ENCODE data around the gene PALB2. TPM values are rescaled to one million over a fixed set of nuclear protein-coding genes. Genes with fewer than 3 reads are reported as not detected.
A peak's percentile ranks its signal among the peaks of the same experiment; 100 is the strongest.

The PALB2 gene
- total and polyA plus RNA-seq, 2 of the 13 experiments (the other 11 are each of a cell fraction or from before 2014, with no cell fraction given): 12.1 to 40.9 TPM

DNA sequence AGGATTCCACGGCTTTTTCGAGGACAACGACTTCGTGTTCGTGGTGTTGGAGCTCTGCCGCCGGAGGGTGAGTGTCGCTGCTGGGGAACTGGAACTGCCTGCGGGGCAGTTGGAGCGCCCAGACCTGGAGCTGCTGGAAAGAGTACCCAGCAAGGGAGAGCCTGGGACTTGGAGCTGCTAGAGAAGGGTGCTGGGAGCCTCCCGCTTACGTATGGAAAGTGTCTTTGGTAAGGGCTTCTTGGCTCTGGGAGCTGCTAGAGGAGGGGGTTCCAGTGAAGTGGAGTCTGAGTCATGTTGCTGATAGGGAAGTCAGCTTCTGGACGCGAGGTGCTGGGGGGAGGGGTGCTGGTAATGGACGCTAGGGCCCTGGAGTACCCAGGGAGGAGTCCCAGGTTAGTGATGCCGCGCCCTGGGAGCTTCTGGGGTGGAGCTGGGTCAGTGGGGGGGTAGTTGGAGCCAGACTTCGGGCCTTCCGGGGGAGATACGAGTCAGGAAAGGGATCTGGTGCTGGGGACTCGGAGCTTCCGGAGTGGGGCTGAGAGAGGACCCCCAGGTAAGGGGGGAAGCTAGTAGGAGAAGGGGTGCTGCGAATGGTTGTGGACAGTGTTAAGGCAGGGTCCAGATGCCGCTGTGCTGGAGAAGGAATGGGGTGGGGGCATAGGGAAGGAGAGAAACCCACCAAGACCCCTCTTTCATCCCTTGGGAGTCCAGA is 38.3 kb upstream of the PALB2 start (continued):
- peak; percentile 50; the same call in 1 of the 2 replicates for TF ChIP-seq ZFY (CRISPR knock-in tag; IDR thresholded peaks at IDR 0.05)
- TF ChIP-seq JDP2 (CRISPR knock-in tag; IDR thresholded peaks at IDR 0.05; ENCODE audit: borderline replicate concordance): no peak
- TF ChIP-seq, protein P1, sequence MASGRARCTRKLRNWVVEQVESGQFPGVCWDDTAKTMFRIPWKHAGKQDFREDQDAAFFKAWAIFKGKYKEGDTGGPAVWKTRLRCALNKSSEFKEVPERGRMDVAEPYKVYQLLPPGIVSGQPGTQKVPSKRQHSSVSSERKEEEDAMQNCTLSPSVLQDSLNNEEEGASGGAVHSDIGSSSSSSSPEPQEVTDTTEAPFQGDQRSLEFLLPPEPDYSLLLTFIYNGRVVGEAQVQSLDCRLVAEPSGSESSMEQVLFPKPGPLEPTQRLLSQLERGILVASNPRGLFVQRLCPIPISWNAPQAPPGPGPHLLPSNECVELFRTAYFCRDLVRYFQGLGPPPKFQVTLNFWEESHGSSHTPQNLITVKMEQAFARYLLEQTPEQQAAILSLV (CRISPR knock-in tag; IDR thresholded peaks at IDR 0.05; ENCODE audit: borderline replicate concordance): peak; percentile 18; the same call in 1 of the 2 replicates
- no peak for TF ChIP-seq ZNF543 (CRISPR knock-in tag; IDR thresholded peaks at IDR 0.05)
- TF ChIP-seq ZNF547 (CRISPR knock-in tag; IDR thresholded peaks at IDR 0.05): no peak; the same call in 1 of the 2 replicates
- TF ChIP-seq AGO1 (IDR thresholded peaks at IDR 0.05; ENCODE audit: low read depth, low read length, poor library complexity, severe bottlenecking): no peak
- TF ChIP-seq, protein P2, sequence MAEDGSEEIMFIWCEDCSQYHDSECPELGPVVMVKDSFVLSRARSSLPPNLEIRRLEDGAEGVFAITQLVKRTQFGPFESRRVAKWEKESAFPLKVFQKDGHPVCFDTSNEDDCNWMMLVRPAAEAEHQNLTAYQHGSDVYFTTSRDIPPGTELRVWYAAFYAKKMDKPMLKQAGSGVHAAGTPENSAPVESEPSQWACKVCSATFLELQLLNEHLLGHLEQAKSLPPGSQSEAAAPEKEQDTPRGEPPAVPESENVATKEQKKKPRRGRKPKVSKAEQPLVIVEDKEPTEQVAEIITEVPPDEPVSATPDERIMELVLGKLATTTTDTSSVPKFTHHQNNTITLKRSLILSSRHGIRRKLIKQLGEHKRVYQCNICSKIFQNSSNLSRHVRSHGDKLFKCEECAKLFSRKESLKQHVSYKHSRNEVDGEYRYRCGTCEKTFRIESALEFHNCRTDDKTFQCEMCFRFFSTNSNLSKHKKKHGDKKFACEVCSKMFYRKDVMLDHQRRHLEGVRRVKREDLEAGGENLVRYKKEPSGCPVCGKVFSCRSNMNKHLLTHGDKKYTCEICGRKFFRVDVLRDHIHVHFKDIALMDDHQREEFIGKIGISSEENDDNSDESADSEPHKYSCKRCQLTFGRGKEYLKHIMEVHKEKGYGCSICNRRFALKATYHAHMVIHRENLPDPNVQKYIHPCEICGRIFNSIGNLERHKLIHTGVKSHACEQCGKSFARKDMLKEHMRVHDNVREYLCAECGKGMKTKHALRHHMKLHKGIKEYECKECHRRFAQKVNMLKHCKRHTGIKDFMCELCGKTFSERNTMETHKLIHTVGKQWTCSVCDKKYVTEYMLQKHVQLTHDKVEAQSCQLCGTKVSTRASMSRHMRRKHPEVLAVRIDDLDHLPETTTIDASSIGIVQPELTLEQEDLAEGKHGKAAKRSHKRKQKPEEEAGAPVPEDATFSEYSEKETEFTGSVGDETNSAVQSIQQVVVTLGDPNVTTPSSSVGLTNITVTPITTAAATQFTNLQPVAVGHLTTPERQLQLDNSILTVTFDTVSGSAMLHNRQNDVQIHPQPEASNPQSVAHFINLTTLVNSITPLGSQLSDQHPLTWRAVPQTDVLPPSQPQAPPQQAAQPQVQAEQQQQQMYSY (CRISPR knock-in tag; IDR thresholded peaks at IDR 0.05): peak; percentile 80
- TF ChIP-seq NFKB2 (CRISPR knock-in tag; IDR thresholded peaks at IDR 0.05; ENCODE audit: borderline replicate concordance): 0 out of 2 replicates have a peak, but pooled peaks have one; percentile 35
- no peak for TF ChIP-seq RFX5 (IDR thresholded peaks at IDR 0.05; ENCODE audit: low read depth, low read length)
- no peak for TF ChIP-seq ZNF646 (CRISPR knock-in tag; IDR thresholded peaks at IDR 0.05)
- no peak for TF ChIP-seq TEAD2 (CRISPR knock-in tag; IDR thresholded peaks at IDR 0.05)

All from HepG2 (cell line).